B cell (primary cell): ENCODE results near the gene MINDY4B. TPM values are rescaled to one million over a fixed set of nuclear protein-coding genes. Genes with fewer than 3 reads are reported as not detected.

Experiments used
- ATAC-seq: fragments of 200-7000 bp; cut with Tn5 transposase; one replicate; pipeline ENCODE4 v1.10.0; 2021; ENCODE audit warnings: low read depth, mild to moderate bottlenecking, moderate number of reproducible peaks, moderate library complexity
- CTCF ChIA-PET: fragments of 350-600 bp; sonication (Branson Sonifier 250); formaldehyde crosslinking; loops from one replicate; lab custom pipeline; 2021; ENCODE audit warnings: antibody characterized with exemption, inconsistent platforms; lab: Charles Lee
- POLR2A ChIA-PET: fragments of 350-600 bp; sonication (Branson Sonifier 250); formaldehyde crosslinking; loops from one replicate; lab custom pipeline; 2021; ENCODE audit warnings: antibody characterized with exemption; lab: Charles Lee
- DNase-seq: peaks from one replicate; pipeline ENCODE4 v3.0.0; 2013
- H2AFZ ChIP-seq: 2 replicates; pipeline ENCODE4 v1.6.1; 2012; ENCODE audit warnings: mild to moderate bottlenecking, low read depth, low read length; ENCODE audit not compliant: insufficient read depth, poor library complexity, severe bottlenecking
- H3K27ac ChIP-seq, 2 donors: 1 replicate in 1 of 2; 2 replicates in 1 of 2; pipeline ENCODE4 v1.5.1; 2012 to 2013; ENCODE audit warnings: low read length in 2 of 2, mild to moderate bottlenecking in 2 of 2, moderate library complexity in 1 of 2
- H3K27me3 ChIP-seq, 4 experiments: fragments of 200-600 bp in 1 of 4; sonication (generic) in 1 of 4; replicated peaks in 1 of 4; 1 replicate in 2 of 4; 2 replicates in 2 of 4; pipeline versions ENCODE4 v1.6.1 to v1.7.0; 2013 to 2016; ENCODE audit warnings: low read length in 3 of 4, mild to moderate bottlenecking in 2 of 4, mixed read lengths in 1 of 4, moderate library complexity in 1 of 4; ENCODE audit not compliant: insufficient read depth in 4 of 4, control insufficient read depth in 3 of 4; ENCODE audit errors: control extremely low read depth in 1 of 4
- H3K36me3 ChIP-seq, 2 experiments: replicated peaks in 1 of 2; 1 replicate in 1 of 2; 2 replicates in 1 of 2; pipeline versions ENCODE4 v1.6.1 to v1.7.1; 2013; ENCODE audit warnings: low read length in 1 of 2; ENCODE audit not compliant: insufficient read depth in 2 of 2, control insufficient read depth in 1 of 2; ENCODE audit errors: control extremely low read depth in 1 of 2, extremely low read depth in 1 of 2
- H3K4me1 ChIP-seq, 2 donors: fragments of 200-600 bp in 1 of 2; sonication (generic) in 1 of 2; 1 replicate in 1 of 2; 2 replicates in 1 of 2; pipeline versions ENCODE4 v1.5.1 to v1.6.1; 2013 to 2017; ENCODE audit warnings: low read length in 2 of 2; ENCODE audit not compliant: control insufficient read depth in 2 of 2, insufficient read depth in 2 of 2
- H3K4me2 ChIP-seq: replicated peaks from 2 replicates; pipeline ENCODE3; 2012; ENCODE audit warnings: mild to moderate bottlenecking, low read depth, low read length; ENCODE audit not compliant: poor library complexity, severe bottlenecking
- H3K4me3 ChIP-seq, 5 experiments: fragments of 200-600 bp in 1 of 5; sonication (generic) in 1 of 5; 1 replicate in 3 of 5; 2 replicates in 2 of 5; pipeline versions ENCODE4 v1.5.1 to v1.7.0; 2011 to 2016; ENCODE audit warnings: low read length in 4 of 5, mild to moderate bottlenecking in 4 of 5, low read depth in 2 of 5, control low read depth in 1 of 5, moderate library complexity in 1 of 5; ENCODE audit not compliant: insufficient read depth in 1 of 5; ENCODE audit errors: control extremely low read depth in 1 of 5, extremely low read depth in 1 of 5
- H3K79me2 ChIP-seq: fragments of 200-600 bp; sonication (generic); one replicate; pipeline ENCODE4 v1.6.0; 2016; ENCODE audit warnings: low read length; ENCODE audit not compliant: control insufficient read depth, insufficient read depth
- H3K9ac ChIP-seq: fragments of 200-600 bp; sonication (generic); 2 replicates; pipeline ENCODE4 v1.6.1; 2017; ENCODE audit warnings: mild to moderate bottlenecking, low read length, moderate library complexity
- H3K9me3 ChIP-seq, 3 donors: one replicate each; pipeline versions ENCODE4 v1.6.1 to v1.7.1; 2013; ENCODE audit warnings: low read length in 2 of 3; ENCODE audit not compliant: control insufficient read depth in 2 of 3, insufficient read depth in 1 of 3; ENCODE audit errors: control extremely low read depth in 1 of 3
- H4K20me1 ChIP-seq: 2 replicates; pipeline ENCODE4 v1.6.0; 2012; ENCODE audit warnings: mild to moderate bottlenecking, low read length; ENCODE audit not compliant: insufficient read depth, control insufficient read depth, poor library complexity, severe bottlenecking
- H3K27ac Mint-ChIP-seq: one replicate; pipeline ENCODE4 v1.8.0; 2021; ENCODE audit warnings: mixed read lengths
- H3K27me3 Mint-ChIP-seq: one replicate; pipeline ENCODE4 v1.8.0; 2021; ENCODE audit warnings: mixed read lengths
- H3K4me1 Mint-ChIP-seq: one replicate; pipeline ENCODE4 v1.8.0; 2021; ENCODE audit warnings: mixed read lengths
- H3K4me3 Mint-ChIP-seq: one replicate; pipeline ENCODE4 v1.8.0; 2021; ENCODE audit warnings: mixed read lengths
- H3K9me3 Mint-ChIP-seq: one replicate; pipeline ENCODE4 v1.8.0; 2022; ENCODE audit warnings: mixed read lengths; ENCODE audit not compliant: insufficient read depth
- EZH2 ChIP-seq: IDR thresholded peaks from 2 replicates; pipeline ENCODE4 v1.6.1; 2012; ENCODE audit warnings: borderline replicate concordance, low read depth, mild to moderate bottlenecking, moderate library complexity, low read length; ENCODE audit not compliant: insufficient read depth, poor library complexity, severe bottlenecking
- WGBS: methylation state at CpG from one replicate; pipeline ENCODE4 v1.1.5; 2013; ENCODE audit warnings: missing lambda C conversion rate; ENCODE audit not compliant: insufficient coverage; 5-methylcytosine and 5-hydroxymethylcytosine counted together
- intact Hi-C: fragments of 100-400 bp; cut with micrococcal nuclease; formaldehyde crosslinking; loops from one replicate; pipeline ENCODE4 v1.10.0; 2022
- polyA plus RNA-seq: library from polyadenylated mRNA; depleted of rRNA; stranded (reverse); fragments of >200 nt; gene quantifications from 2 replicates; pipeline ENCODE4 v1.2.3, GENCODE V29; 2012
- total RNA-seq, 2 donors: library from RNA; stranded (reverse); fragments of 120-200 nt in 1 of 2; gene quantifications; 1 replicate in 1 of 2; 2 replicates in 1 of 2; pipeline versions ENCODE4 v1.2.3 to v1.2.4, GENCODE V29; 2013 to 2022
- TF ChIP-seq, protein P1 (sequence below): fragments of 200-600 bp; IDR thresholded peaks from one replicate; pipeline ENCODE4 v1.8.0; 2022; ENCODE audit warnings: antibody characterized with exemption, mild to moderate bottlenecking

MINDY4B gene
- total and polyA plus RNA-seq, 2 donors (not counting 1 experiment from before 2014, with no cell fraction given) = not detected

DNA sequence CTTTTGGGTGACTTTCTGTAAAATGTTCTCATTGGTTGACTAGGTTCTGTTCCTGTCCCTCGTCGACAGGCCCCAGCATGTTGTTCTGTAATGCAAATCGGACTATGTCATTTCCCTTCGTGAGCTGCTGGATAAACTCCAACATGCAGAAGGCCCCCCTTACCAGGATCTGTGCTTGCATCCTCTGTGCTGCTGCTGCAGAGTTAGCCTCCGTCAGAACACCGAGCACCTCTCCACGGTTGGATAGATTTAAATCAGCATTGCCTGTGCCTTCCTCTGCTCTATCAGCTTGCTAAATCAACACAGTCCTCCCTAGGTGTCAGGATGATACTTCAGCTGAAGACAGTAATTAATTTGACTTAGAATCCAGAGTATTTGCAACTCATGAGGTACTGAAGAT is 12.7 kb upstream of the MINDY4B start:
- Histone ChIP-seq H2AFZ (no peak overlapping the region), H3K4me1 (no peaks in the 10 kb centered on the region), H3K27ac (no peak overlapping the region), H3K9me3 (no peaks in the 10 kb centered on the region), H3K4me3 (no peak overlapping the region), H3K36me3 (no peaks in the 10 kb centered on the region), H3K27me3 (peaks cover 0 to 5% (median 0%) of the 10 kb centered on the region in 4 experiments), H4K20me1 (no peaks in the 10 kb centered on the region), H3K9ac (no peak overlapping the region), H3K79me2 (no peaks in the 10 kb centered on the region), H3K4me2 (no peak overlapping the region)
- whole genome bisulfite sequencing = 55% methylated on average over 7 of the region's 7 CpGs
- no peak for DNase-seq
- Mint-ChIP-seq H3K4me1 (no peaks in the 10 kb centered on the region), H3K4me3 (no peak overlapping the region), H3K27ac (no peak overlapping the region), H3K9me3 (no peaks in the 10 kb centered on the region), H3K27me3 (peaks cover 28% of the 10 kb centered on the region)
- CTCF ChIA-PET = no interaction called here
- no peak for ATAC-seq
- intact Hi-C loops = no loop called here
- POLR2A ChIA-PET = no interaction called here
- TF ChIP-seq, protein P1, sequence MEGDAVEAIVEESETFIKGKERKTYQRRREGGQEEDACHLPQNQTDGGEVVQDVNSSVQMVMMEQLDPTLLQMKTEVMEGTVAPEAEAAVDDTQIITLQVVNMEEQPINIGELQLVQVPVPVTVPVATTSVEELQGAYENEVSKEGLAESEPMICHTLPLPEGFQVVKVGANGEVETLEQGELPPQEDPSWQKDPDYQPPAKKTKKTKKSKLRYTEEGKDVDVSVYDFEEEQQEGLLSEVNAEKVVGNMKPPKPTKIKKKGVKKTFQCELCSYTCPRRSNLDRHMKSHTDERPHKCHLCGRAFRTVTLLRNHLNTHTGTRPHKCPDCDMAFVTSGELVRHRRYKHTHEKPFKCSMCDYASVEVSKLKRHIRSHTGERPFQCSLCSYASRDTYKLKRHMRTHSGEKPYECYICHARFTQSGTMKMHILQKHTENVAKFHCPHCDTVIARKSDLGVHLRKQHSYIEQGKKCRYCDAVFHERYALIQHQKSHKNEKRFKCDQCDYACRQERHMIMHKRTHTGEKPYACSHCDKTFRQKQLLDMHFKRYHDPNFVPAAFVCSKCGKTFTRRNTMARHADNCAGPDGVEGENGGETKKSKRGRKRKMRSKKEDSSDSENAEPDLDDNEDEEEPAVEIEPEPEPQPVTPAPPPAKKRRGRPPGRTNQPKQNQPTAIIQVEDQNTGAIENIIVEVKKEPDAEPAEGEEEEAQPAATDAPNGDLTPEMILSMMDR = no peak
- no peak for TF ChIP-seq EZH2

DNA sequence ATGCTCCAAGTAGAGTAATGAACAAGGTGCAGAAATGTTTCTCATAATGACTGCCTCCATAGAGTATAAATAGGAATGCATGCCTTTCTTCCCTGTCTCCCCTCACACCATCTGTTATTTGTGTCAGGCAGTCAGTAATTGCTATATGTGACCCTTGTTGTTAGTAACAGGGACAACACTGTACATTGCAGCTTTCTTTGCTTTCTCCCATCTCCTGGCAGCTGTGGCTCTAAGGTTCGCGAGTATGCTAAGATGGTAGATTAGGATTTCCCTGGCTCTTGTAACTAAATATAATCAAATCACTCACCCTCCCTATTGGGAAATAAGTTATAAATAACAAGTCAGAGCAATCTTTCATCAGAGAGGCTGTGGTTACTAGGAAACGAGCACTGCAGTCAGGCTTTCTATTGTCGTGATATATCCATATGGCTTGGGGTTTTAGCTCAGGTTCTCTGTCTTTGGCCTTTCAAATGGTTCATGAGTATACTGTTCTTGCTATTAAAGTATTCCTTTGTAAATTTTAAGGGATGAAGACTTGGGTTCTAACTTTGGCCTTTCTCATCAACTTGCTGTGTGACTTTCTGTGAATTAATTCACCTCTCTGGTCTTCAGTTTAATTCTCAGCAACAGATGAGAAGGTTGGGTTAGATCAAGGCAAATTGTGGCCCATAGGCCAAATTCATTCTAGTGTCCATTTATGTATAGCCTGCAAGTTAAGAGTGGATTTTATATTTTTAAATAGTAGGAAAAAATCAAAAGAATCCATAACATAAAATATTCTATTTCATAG is 8.1 kb upstream of the MINDY4B start:
- Histone ChIP-seq H3K4me2 (no peak overlapping the region), H3K4me1 (no peaks in the 10 kb centered on the region), H4K20me1 (no peaks in the 10 kb centered on the region), H3K9me3 (no peaks in the 10 kb centered on the region), H3K27me3 (no peaks in the 10 kb centered on the region), H3K27ac (no peak overlapping the region), H2AFZ (no peak overlapping the region), H3K36me3 (no peaks in the 10 kb centered on the region), H3K4me3 (no peak overlapping the region), H3K79me2 (no peaks in the 10 kb centered on the region), H3K9ac (no peak overlapping the region)
- POLR2A ChIA-PET = no interaction called here
- Mint-ChIP-seq H3K9me3 (no peaks in the 10 kb centered on the region), H3K27ac (no peak overlapping the region), H3K4me3 (no peak overlapping the region), H3K27me3 (peaks cover 22% of the 10 kb centered on the region), H3K4me1 (no peaks in the 10 kb centered on the region)
- TF ChIP-seq EZH2 = no peak
- TF ChIP-seq, protein P1 = no peak
- CTCF ChIA-PET = no interaction called here
- intact Hi-C loops = no loop called here
- WGBS = no CpG with 5 or more reads among the region's 4 CpGs
- ATAC-seq (no peak), DNase-seq (no peak)
